ENCODE measurements around the gene DUSP6. TPM values are rescaled to one million over a fixed set of nuclear protein-coding genes. Genes with fewer than 3 reads are reported as not detected.

The DUSP6 gene
- total RNA-seq, 2 experiments from 2014 or later, result 76.3 to 100 TPM

DNA sequence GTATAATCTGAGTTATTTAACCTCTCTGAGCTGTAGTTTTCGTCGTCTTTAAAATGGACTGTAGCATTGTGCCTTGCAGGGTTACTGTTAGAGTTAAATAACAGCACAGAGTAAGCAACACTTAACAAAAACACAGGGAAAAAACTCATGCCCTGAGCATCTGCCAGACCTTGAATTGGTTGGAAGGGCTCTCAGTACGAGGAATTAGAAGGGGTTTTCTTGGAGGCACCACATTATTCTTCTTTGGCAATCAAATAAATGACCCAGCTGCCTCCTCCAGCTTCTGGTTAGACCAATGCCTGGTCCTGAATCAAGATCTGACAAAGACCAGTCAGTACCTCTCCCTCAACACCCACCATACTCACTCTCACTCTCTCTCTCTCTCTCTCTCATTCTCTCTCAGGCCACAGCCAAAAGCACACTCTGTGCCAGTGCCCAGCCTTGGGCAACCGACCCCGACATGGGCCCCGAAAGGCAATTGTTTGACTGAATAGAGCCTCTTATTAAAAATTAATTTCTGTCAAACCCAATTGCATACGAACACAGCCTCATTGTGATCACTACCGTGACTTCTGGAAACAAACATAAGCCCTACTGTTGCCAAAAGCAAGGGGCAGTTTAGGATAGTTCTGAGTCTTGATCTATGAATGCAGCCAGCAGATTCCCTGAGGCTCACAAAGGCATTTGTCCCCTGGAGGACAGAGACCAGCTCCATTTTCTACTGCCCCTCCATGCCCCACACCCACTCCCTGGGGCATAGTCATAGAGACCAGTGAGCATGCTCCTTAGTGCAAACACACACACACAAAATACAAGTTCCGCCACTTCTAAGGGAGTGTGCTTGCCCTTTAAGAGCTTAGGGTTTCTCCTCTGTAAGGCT lies 23.9 kb downstream of the DUSP6 start:
- CTCF ChIA-PET, result no interaction called here
- no peak for ATAC-seq
- H3K27ac Mint-ChIP-seq, result no peak overlapping the region
- no peaks in the 10 kb centered on the region for H3K27me3 Mint-ChIP-seq
- H3K4me3 Mint-ChIP-seq, result no peak overlapping the region
- peaks cover 13% of the 10 kb centered on the region for H3K4me1 Mint-ChIP-seq
- peaks cover 8% of the 10 kb centered on the region for H3K9me3 Mint-ChIP-seq (ENCODE audit: low read depth)
- no peak for DNase-seq
- H3K36me3 Mint-ChIP-seq, result peaks cover 22% of the 10 kb centered on the region

DNA sequence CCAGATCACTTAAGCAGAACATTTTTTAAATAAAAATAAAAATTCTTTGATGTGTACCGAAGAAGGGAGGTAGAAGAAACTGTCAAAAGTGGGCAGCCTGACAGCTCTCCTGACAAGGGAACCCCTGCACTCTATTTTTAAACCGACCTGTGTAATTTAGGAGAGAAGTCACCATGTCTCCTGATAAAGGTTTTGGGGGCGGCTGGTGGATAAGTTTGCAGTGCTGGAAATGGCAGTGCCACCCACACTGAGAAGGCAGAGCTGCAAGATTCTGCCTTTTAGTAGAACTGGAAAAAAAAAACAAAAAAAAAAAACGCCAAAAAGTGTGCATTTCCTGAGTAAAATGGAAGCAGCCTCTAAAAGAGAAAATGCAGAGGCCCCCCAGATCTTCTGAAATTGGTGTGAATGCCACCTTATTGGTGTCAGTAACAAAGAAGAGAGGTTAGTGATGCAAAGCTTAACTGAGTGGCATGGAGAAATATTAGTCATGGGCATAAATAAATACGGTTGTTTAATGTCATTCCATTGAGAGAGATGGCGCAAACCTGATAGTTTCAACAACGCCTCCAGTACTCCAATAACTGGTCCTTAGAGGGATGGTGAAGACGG lies 24.7 kb downstream of the DUSP6 start:
- no peak overlapping the region for H3K4me3 Mint-ChIP-seq
- peaks cover 18% of the 10 kb centered on the region for H3K36me3 Mint-ChIP-seq
- ATAC-seq, result no peak
- CTCF ChIA-PET, result no interaction called here
- no peak for DNase-seq
- H3K9me3 Mint-ChIP-seq (ENCODE audit: low read depth), result peaks cover 8% of the 10 kb centered on the region
- no peaks in the 10 kb centered on the region for H3K27me3 Mint-ChIP-seq
- H3K27ac Mint-ChIP-seq, result no peak overlapping the region
- peaks cover 5% of the 10 kb centered on the region for H3K4me1 Mint-ChIP-seq

DNA sequence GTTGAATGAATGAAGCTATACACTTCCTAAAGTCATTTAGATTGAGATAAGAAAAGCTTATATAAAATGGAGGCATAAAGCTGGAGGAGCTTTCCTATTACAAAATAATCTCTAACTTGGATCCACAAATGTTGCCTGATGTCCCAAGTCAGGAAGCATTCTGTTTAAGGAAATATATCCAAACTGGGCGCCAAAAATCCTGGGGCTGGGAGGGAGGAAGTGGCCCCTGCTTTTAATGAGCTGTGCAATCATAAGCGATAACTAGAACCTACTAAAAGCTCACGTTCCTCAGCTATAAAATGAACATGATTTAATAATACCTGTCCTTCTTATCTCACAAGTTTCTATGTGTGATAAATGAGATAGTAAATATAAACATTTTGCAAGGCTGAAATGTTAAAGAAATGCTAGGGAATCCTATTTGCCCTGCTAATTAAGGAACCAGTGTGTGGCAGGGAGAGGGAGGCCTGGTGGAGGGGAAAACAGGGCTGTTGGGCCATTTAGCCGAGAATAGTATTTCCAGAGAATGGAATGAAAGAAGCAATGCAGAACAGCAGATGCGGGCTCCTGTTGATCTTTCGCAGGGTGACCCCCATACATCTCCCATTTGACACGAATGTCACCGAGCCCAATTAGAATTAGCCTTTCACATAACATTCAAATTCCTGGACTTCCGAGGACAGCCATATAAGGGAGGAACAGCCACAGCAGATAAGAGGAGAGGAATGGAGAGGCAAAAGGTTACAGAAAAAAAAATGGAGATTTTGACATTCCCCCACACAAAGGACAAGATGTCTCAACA lies 25.9 kb downstream of the DUSP6 start:
- no peak overlapping the region for H3K27ac Mint-ChIP-seq
- DNase-seq (no peak), ATAC-seq (no peak)
- H3K36me3 Mint-ChIP-seq, result peaks cover 15% of the 10 kb centered on the region
- H3K27me3 Mint-ChIP-seq, result no peaks in the 10 kb centered on the region
- CTCF ChIA-PET, result interaction anchor here (1.1 to 1.4 kb wide), 2 partner anchors 10 to 20 kb away, joined by 4 to 5 read pairs; no protein-coding TSS in a partner anchor
- peaks cover 8% of the 10 kb centered on the region for H3K9me3 Mint-ChIP-seq (ENCODE audit: low read depth)
- H3K4me3 Mint-ChIP-seq, result no peak overlapping the region
- H3K4me1 Mint-ChIP-seq, result peaks cover 5% of the 10 kb centered on the region

DNA sequence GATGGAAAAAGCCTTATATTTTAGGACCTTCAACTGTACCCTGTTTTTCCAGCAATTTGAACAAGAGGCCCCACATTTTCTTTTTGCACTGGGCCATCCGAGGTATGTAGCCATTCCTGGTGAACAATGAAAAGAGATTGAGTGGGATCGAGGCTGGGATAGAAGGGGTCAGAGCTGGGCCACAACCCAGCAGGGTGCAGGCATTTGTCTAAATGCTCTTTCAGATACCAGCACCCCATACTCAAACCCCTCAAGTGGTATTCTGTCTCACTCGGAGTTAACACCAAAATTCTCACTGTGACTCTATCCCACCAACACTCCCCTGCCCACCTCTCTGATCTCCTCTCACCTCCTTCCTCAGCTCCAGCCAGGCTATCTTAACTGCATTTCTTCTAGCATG lies 26.8 kb downstream of the DUSP6 start:
- DNase-seq, result no peak
- Mint-ChIP-seq H3K4me1 (peaks cover 5% of the 10 kb centered on the region), H3K27me3 (no peaks in the 10 kb centered on the region), H3K36me3 (peaks cover 8% of the 10 kb centered on the region), H3K27ac (no peak overlapping the region), H3K4me3 (no peak overlapping the region), H3K9me3 (ENCODE audit: low read depth) (peaks cover 1% of the 10 kb centered on the region)
- ATAC-seq, result no peak
- CTCF ChIA-PET, result interaction anchor here (1.1 to 1.4 kb wide), 2 partner anchors 11 to 21 kb away, joined by 4 to 5 read pairs; no protein-coding TSS in a partner anchor

DNA sequence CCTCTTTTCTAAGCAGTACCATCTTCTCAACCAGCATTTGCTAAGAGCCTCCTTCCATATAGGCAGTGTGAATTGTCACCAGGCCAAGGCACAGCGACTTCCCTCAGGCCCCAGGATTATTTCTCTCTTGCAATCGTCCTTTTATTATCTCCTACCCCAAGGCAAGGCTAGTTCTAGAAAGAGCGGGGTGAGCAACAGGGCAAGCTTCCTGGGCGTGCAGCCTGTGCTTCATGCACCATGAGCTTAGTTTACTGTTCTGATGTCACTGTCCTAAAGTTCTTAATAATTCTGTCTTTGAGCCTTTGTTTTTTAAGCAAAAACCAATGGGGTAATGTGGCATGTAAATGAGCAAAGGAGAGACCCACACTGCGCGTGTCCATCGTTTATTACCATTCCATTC lies 27.9 kb downstream of the DUSP6 start:
- CTCF ChIA-PET, result no interaction called here
- DNase-seq (no peak), ATAC-seq (no peak)
- no peaks in the 10 kb centered on the region for H3K27me3 Mint-ChIP-seq
- H3K4me3 Mint-ChIP-seq, result no peak overlapping the region
- H3K27ac Mint-ChIP-seq, result no peak overlapping the region
- H3K4me1 Mint-ChIP-seq, result peaks cover 5% of the 10 kb centered on the region
- no peaks in the 10 kb centered on the region for H3K9me3 Mint-ChIP-seq (ENCODE audit: low read depth)
- peaks cover 7% of the 10 kb centered on the region for H3K36me3 Mint-ChIP-seq

DNA sequence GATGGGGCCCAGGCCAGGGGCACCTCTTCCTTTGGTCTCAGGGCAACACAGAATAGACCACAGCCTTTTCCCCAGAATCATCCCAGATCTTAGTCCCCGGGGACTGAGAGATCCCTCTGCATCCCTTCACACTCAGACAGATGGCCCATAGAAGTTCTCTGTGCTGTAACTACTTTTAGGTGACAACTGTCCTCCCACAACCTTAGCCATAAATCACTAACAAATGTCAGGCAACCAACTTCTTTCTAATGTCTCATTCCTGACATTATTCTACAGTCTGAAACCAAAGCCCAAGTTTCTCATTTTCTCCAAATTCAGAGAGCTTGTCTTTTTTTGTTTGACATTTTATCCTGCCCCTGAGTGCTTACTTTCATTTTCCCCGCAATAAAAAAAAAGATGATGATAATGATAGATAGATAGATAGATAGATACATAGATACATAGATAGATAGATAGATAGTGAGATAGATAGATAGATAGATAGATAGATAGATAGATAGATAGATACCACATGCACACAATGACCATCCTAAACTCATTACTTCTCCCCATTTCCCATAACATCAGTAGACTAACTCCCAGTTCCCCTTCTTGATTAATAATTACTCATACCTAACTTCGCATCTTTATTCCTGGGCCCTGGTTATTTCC lies 28.6 kb downstream of the DUSP6 start:
- Mint-ChIP-seq H3K4me3 (no peak overlapping the region), H3K4me1 (peaks cover 5% of the 10 kb centered on the region), H3K9me3 (ENCODE audit: low read depth) (no peaks in the 10 kb centered on the region), H3K36me3 (peaks cover 4% of the 10 kb centered on the region), H3K27ac (no peak overlapping the region), H3K27me3 (no peaks in the 10 kb centered on the region)
- no peak for DNase-seq
- ATAC-seq, result no peak
- CTCF ChIA-PET, result no interaction called here

DNA sequence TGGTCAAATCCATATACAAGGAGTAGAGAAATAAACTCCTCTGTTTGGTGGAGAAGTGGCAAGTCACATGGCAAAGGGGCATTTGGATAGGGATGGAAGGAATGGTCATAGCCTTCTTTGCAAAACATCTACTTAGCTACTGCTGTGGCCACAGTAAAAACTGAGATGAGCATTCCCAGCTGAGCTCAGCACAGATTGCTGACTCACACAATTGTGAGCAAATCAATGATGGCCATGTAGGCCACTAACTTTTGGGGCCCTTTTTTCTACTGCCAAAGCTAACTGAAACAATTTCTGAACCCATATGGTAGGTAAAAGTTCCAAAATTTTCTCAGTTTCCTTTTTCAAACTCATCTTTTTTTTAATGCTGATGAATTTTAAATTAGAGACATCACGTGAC lies 31.6 kb downstream of the DUSP6 start:
- Mint-ChIP-seq H3K4me3 (no peak overlapping the region), H3K27me3 (no peaks in the 10 kb centered on the region), H3K4me1 (peaks cover 4% of the 10 kb centered on the region), H3K36me3 (peaks cover 3% of the 10 kb centered on the region), H3K9me3 (ENCODE audit: low read depth) (no peaks in the 10 kb centered on the region), H3K27ac (no peak overlapping the region)
- ATAC-seq (no peak), DNase-seq (no peak)
- CTCF ChIA-PET, result no interaction called here

DNA sequence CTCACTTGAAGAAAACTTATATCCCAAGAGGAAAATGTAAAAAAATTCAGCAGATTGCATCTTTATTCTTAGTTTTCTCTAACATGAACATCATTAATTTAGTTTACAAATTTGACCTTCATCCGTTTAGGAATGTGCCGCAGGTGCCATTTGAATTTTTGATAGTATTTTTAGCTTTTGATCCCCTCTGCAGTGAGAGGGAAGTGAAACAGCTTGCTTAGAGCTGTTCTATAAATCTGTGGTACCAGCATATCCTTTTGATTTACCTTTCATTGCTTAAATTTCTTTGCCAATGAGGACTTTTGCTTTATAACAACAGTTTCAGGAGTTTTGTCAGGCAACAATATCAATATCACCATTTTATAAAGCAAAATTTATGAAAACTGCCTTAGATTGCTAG lies 32.7 kb downstream of the DUSP6 start:
- peaks cover 4% of the 10 kb centered on the region for H3K4me1 Mint-ChIP-seq
- no peak for ATAC-seq
- peaks cover 3% of the 10 kb centered on the region for H3K36me3 Mint-ChIP-seq
- no peak for DNase-seq
- CTCF ChIA-PET, result no interaction called here
- no peaks in the 10 kb centered on the region for H3K27me3 Mint-ChIP-seq
- H3K27ac Mint-ChIP-seq, result no peak overlapping the region
- H3K9me3 Mint-ChIP-seq (ENCODE audit: low read depth), result no peaks in the 10 kb centered on the region
- H3K4me3 Mint-ChIP-seq, result no peak overlapping the region

DNA sequence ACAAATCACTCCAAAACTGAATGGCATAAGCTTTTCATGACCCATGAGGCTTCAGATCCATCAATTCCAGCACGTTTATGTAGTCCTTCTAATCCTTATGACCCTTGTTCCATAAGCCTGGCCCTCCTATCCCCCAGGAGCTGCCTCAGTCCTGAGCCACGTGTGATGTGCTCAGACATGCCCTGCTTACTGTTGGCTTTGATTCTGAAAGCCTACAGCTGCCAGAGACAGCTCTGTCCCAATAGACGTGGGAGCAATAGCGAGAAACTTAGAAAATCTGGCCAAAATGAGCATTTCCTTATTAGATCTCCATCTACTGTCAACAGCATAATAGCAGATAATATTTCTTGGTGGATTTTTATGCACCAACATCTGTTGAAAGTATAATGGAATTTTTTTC lies 33.2 kb downstream of the DUSP6 start:
- H3K9me3 Mint-ChIP-seq (ENCODE audit: low read depth), result no peaks in the 10 kb centered on the region
- H3K4me3 Mint-ChIP-seq, result no peak overlapping the region
- H3K27me3 Mint-ChIP-seq, result no peaks in the 10 kb centered on the region
- H3K36me3 Mint-ChIP-seq, result peaks cover under 1% of the 10 kb centered on the region
- no peak overlapping the region for H3K27ac Mint-ChIP-seq
- CTCF ChIA-PET, result no interaction called here
- DNase-seq (no peak), ATAC-seq (no peak)
- peaks cover 6% of the 10 kb centered on the region for H3K4me1 Mint-ChIP-seq

DNA sequence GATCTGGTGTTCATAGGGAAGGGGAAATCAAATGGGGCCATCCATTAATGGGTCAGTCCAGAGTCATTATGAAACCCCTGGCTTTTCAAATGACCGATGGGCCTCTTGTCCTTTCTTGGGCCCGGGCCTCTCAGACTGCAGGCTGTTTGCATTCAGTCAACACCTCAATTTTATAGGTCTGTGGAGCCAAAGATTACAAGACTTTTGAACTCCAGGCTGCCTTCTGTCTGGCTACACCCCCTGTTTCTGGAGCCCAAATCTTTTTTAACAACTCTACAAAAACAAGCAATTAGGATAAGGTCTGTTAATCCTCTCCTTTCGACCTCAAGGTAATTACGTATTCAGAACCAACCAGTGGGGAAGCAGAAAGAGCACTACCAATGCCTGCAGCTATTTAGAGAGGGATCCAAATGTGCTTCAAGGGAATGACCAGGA lies 35.6 kb downstream of the DUSP6 start:
- no peaks in the 10 kb centered on the region for H3K9me3 Mint-ChIP-seq (ENCODE audit: low read depth)
- no peak overlapping the region for H3K4me3 Mint-ChIP-seq
- peaks cover 10% of the 10 kb centered on the region for H3K4me1 Mint-ChIP-seq
- DNase-seq, result no peak
- H3K27ac Mint-ChIP-seq, result no peak overlapping the region
- CTCF ChIA-PET, result no interaction called here
- H3K27me3 Mint-ChIP-seq, result no peaks in the 10 kb centered on the region
- ATAC-seq, result no peak
- peaks cover 2% of the 10 kb centered on the region for H3K36me3 Mint-ChIP-seq

DNA sequence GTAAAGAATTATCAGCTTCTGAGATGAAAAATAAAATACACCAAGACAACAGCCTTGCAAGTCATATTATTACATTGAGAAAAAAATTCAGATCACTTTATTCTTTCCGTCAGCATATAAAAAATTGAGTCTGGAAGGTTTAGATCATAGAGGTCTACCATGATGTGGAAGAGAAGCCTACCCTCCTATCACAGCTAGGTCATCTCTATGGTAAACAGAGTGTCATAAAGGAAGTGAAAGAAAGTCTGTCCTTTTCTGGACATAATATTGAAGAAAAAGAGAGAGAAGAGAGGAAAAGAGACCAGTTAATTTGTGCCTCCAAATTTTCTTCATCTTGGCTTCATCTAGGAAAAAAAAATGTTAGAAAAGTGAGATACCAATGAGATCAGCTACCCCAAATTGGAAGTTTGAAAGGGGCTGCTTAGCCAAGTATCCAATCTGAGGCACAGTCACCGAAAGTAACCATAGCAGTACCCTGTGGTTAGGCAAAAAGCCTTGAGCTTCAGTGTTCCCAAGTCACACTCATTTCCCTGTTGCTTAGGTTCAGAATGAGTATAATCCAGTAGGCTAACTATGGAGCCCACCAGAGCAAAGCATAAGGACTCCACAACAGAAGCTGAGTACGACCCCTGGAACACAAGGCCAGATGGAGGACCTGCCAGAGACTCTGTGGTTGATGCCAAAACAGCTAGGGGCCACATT lies 38.1 kb downstream of the DUSP6 start:
- no peak for DNase-seq
- CTCF ChIA-PET, result interaction anchor here (0.9 to 2.2 kb wide), 3 partner anchors 16 to 263 kb away, joined by 3 to 6 read pairs (median 3); no protein-coding TSS in a partner anchor
- Mint-ChIP-seq H3K4me1 (peaks cover 22% of the 10 kb centered on the region), H3K36me3 (peaks cover 3% of the 10 kb centered on the region), H3K27ac (no peak overlapping the region), H3K27me3 (no peaks in the 10 kb centered on the region), H3K4me3 (no peak overlapping the region), H3K9me3 (ENCODE audit: low read depth) (no peaks in the 10 kb centered on the region)
- ATAC-seq, result no peak

DNA sequence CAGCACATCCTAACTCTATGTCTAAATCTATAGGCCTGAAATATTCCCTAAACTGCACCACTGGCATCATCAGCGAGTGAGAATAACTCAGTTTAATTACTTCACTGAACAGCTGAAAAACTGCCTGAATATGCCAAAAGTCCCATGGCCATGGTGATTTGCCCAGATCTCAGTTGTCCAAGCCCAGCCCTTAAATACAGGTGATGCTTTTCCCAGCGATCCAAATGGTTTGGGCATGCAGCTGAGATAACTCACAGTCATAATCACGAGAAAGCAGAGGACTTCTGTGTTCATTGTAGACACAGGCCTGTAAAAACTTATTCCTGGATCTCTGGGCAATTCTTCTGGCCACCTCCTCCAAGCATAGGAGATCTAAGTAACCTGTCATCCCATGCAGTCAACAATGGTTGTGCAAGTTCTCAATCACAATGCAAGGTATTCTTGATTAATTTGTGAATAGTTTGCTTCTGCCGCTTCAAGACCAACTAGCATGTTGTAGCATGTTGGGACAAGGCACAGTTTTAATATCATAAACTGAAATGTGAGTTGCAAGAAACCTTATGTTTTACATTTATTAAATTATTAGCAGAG lies 40.5 kb downstream of the DUSP6 start:
- Mint-ChIP-seq H3K36me3 (peaks cover 5% of the 10 kb centered on the region), H3K4me3 (no peak overlapping the region), H3K27me3 (no peaks in the 10 kb centered on the region), H3K9me3 (ENCODE audit: low read depth) (no peaks in the 10 kb centered on the region), H3K27ac (no peak overlapping the region), H3K4me1 (peaks cover 41% of the 10 kb centered on the region)
- ATAC-seq, result no peak
- CTCF ChIA-PET, result no interaction called here
- no peak for DNase-seq
